Measurements from ENCODE around the gene BRWD1.

DNA sequence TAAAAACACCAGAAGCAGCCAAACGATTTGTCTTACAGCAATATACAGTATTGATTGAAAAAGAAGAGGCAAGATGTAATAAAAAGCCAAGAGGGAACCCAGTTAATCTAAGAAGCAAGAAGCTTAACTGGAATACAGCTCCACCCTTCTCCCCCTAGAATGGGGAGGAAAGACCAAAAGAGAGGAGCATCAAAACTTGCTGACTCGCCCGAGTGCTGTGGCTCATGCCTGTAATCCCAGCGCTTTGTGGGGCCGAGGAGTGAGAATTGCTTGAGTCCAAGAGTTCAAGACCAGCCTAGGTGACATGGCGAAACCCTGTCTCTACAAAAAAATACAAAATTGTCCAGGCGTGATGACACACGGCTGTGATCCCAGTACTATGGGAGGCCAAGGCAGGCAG, 32.2 kb downstream of the BRWD1 start:
- TF ChIP-seq MYC (IDR thresholded peaks at IDR 0.05; ENCODE audit: borderline replicate concordance, low read length) (no peak), POLR2A (IDR thresholded peaks at IDR 0.05; ENCODE audit: low read length) (no peak), NR3C1 (IDR thresholded peaks at IDR 0.05) (no peak), RAD21 (conservative IDR thresholded peaks at IDR 0.05 in 1 of 2, IDR thresholded peaks at IDR 0.05 in 1 of 2) (no peak), HOXA7 (CRISPR knock-in tag; IDR thresholded peaks at IDR 0.05) (no peak), USF2 (IDR thresholded peaks at IDR 0.05) (no peak), HDAC2 (IDR thresholded peaks at IDR 0.05) (no peak)
- TF ChIP-seq, protein P1, sequence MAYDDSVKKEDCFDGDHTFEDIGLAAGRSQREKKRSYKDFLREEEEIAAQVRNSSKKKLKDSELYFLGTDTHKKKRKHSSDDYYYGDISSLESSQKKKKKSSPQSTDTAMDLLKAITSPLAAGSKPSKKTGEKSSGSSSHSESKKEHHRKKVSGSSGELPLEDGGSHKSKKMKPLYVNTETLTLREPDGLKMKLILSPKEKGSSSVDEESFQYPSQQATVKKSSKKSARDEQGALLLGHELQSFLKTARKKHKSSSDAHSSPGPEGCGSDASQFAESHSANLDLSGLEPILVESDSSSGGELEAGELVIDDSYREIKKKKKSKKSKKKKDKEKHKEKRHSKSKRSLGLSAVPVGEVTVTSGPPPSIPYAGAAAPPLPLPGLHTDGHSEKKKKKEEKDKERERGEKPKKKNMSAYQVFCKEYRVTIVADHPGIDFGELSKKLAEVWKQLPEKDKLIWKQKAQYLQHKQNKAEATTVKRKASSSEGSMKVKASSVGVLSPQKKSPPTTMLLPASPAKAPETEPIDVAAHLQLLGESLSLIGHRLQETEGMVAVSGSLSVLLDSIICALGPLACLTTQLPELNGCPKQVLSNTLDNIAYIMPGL (CRISPR knock-in tag; IDR thresholded peaks at IDR 0.05; ENCODE audit: borderline replicate concordance), result no peak
- TF ChIP-seq, protein P2, sequence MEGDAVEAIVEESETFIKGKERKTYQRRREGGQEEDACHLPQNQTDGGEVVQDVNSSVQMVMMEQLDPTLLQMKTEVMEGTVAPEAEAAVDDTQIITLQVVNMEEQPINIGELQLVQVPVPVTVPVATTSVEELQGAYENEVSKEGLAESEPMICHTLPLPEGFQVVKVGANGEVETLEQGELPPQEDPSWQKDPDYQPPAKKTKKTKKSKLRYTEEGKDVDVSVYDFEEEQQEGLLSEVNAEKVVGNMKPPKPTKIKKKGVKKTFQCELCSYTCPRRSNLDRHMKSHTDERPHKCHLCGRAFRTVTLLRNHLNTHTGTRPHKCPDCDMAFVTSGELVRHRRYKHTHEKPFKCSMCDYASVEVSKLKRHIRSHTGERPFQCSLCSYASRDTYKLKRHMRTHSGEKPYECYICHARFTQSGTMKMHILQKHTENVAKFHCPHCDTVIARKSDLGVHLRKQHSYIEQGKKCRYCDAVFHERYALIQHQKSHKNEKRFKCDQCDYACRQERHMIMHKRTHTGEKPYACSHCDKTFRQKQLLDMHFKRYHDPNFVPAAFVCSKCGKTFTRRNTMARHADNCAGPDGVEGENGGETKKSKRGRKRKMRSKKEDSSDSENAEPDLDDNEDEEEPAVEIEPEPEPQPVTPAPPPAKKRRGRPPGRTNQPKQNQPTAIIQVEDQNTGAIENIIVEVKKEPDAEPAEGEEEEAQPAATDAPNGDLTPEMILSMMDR (IDR thresholded peaks at IDR 0.05), result no peak

Measured in A549 (cell line).